GM18502 (cell line): ENCODE measurements around the gene HSFX4.
"Not testable (repeated sequence)": the region's sequence is repeated elsewhere in the genome, so short reads cannot be mapped to it uniquely, and the experiment has no call there.

ENCODE experiments used
- ATAC-seq: cut with Tn5 transposase; IDR thresholded peaks from one replicate; pipeline ENCODE4 v1.9.1; 2021; ENCODE audit warnings: mild to moderate bottlenecking; ENCODE audit not compliant: unreplicated experiment, poor library complexity

The HSFX4 gene

GRCh38 chrX:149929400-149929799 is at the start of gene HSFX4:
Gene HSFX4 (plus strand): TSS chrX:149929573. CDS start chrX:149929645, 72 bp downstream.
- not testable (repeated sequence) for ATAC-seq

- no peak for ATAC-seq
Observed at GRCh38 chrX:149881081-149881711, 48.2 kb upstream of the HSFX4 start, which contains the start of gene MAGEA8. Gene MAGEA8 (plus strand): TSS chrX:149881183. CDS start chrX:149884273, 3,090 bp downstream.

- ATAC-seq: not testable (repeated sequence)
Observed at GRCh38 chrX:149890828-149891227, 38.5 kb upstream of the HSFX4 start.

- no peak for ATAC-seq
Observed at GRCh38 chrX:149898554-149898953, 30.8 kb upstream of the HSFX4 start.

- peak; percentile 71 for ATAC-seq
Observed at GRCh38 chrX:149903889-149904748, 25.3 kb upstream of the HSFX4 start.

GRCh38 chrX:149908308-149908707 is 21.1 kb upstream of the HSFX4 start:
- peak; percentile 60 for ATAC-seq

- ATAC-seq: no peak
Observed at GRCh38 chrX:149908727-149909126, 20.6 kb upstream of the HSFX4 start.

- ATAC-seq: no peak
Observed at GRCh38 chrX:149909324-149910177, 19.8 kb upstream of the HSFX4 start.

- no peak for ATAC-seq
Observed at GRCh38 chrX:149910178-149910695, 19.1 kb upstream of the HSFX4 start.

- ATAC-seq: peak; percentile 83
Observed at GRCh38 chrX:149916745-149917392, 12.5 kb upstream of the HSFX4 start.

GRCh38 chrX:149923836-149924235 is 5.5 kb upstream of the HSFX4 start:
- not testable (repeated sequence) for ATAC-seq

- not testable (repeated sequence) for ATAC-seq
Observed at GRCh38 chrX:149924434-149924833, 4.9 kb upstream of the HSFX4 start.

- peak; percentile 56 for ATAC-seq
Observed at GRCh38 chrX:149927245-149927963, 2.0 kb upstream of the HSFX4 start.

- ATAC-seq: peak; percentile 45
Observed at GRCh38 chrX:149927964-149928258, 1.5 kb upstream of the HSFX4 start.

GRCh38 chrX:149928635-149929034 is 738 bp upstream of the HSFX4 start:
- ATAC-seq: not testable (repeated sequence)

- ATAC-seq: not testable (repeated sequence)
Observed at GRCh38 chrX:149931355-149931754, 2.0 kb downstream of the HSFX4 start.

GRCh38 chrX:149932150-149932549 is 2.8 kb downstream of the HSFX4 start:
- not testable (repeated sequence) for ATAC-seq

- ATAC-seq: not testable (repeated sequence)
Observed at GRCh38 chrX:149932970-149933369, 3.6 kb downstream of the HSFX4 start.

GRCh38 chrX:149933547-149933946 is 4.2 kb downstream of the HSFX4 start:
- ATAC-seq: not testable (repeated sequence)
